ENCODE results near the gene MRPL54. TPM values are rescaled to one million over a fixed set of nuclear protein-coding genes. Genes with fewer than 3 reads are reported as not detected.

The MRPL54 gene
- total RNA-seq, 1 experiment from 2014 or later: 73.9 TPM

- Histone ChIP-seq H3F3A (ENCODE audit: low read length, unreplicated experiment) (no peaks in the 10 kb centered on the region), H3K36me3 (ENCODE audit: low read depth, low read length) (no peaks in the 10 kb centered on the region), H3K27me3 (ENCODE audit: low read length) (no peaks in the 10 kb centered on the region), H3K4me2 (ENCODE audit: low read length) (no peak overlapping the region), H3K27ac (ENCODE audit: low read length) (no peak overlapping the region), H3K9ac (ENCODE audit: low read length) (no peak overlapping the region), H2AFZ (ENCODE audit: low read length) (no peak overlapping the region), H3K9me2 (replicated peaks; ENCODE audit: low read length) (no peaks in the 10 kb centered on the region), H3K79me2 (ENCODE audit: low read length) (peaks cover 5% of the 10 kb centered on the region; the same call in 1 of the 2 replicates), H3K4me1 (ENCODE audit: insufficient read depth, low read length) (peaks cover 5% of the 10 kb centered on the region; the same call in 1 of the 2 replicates), H3K4me3 (ENCODE audit: low read length) (no peak overlapping the region), H4K20me1 (ENCODE audit: low read length) (no peaks in the 10 kb centered on the region), H3K9me3 (ENCODE audit: low read length) (no peaks in the 10 kb centered on the region)
- CTCF ChIA-PET: no interaction called here
- intact Hi-C loops (cut with micrococcal nuclease): no loop called here
- TF ChIP-seq CTCF (conservative IDR thresholded peaks at IDR 0.05; ENCODE audit: low read depth, low read length) (no peak), EZH2 (IDR thresholded peaks at IDR 0.05; ENCODE audit: low read length, unreplicated experiment) (no peak), EZH2phosphoT487 (IDR thresholded peaks at IDR 0.05; ENCODE audit: borderline replicate concordance, low read length) (no peak)
- POLR2A ChIA-PET (ENCODE audit: unreplicated experiment): no interaction called here
- no TSS peak for BruUV-seq (replicated peaks)
- no peak for DNase-seq
- no peak for ATAC-seq
Measured at GRCh38 chr19:3767050-3767449, 4.6 kb downstream of the MRPL54 start.

- Histone ChIP-seq H3K4me1 (ENCODE audit: insufficient read depth, low read length) (peaks cover 3% of the 10 kb centered on the region; the same call in 1 of the 2 replicates), H3K9me3 (ENCODE audit: low read length) (no peaks in the 10 kb centered on the region), H3K4me3 (ENCODE audit: low read length) (no peak overlapping the region), H3K27ac (ENCODE audit: low read length) (no peak overlapping the region), H3K4me2 (ENCODE audit: low read length) (no peak overlapping the region), H2AFZ (ENCODE audit: low read length) (no peak overlapping the region), H3K36me3 (ENCODE audit: low read depth, low read length) (no peaks in the 10 kb centered on the region), H3K79me2 (ENCODE audit: low read length) (peaks cover 4% of the 10 kb centered on the region; the same call in 1 of the 2 replicates), H4K20me1 (ENCODE audit: low read length) (no peaks in the 10 kb centered on the region), H3K27me3 (ENCODE audit: low read length) (no peaks in the 10 kb centered on the region), H3F3A (ENCODE audit: low read length, unreplicated experiment) (no peaks in the 10 kb centered on the region), H3K9ac (ENCODE audit: low read length) (no peak overlapping the region), H3K9me2 (replicated peaks; ENCODE audit: low read length) (no peaks in the 10 kb centered on the region)
- DNase-seq (no peak), ATAC-seq (no peak)
- TF ChIP-seq EZH2phosphoT487 (IDR thresholded peaks at IDR 0.05; ENCODE audit: borderline replicate concordance, low read length): no peak
- no peak for TF ChIP-seq EZH2 (IDR thresholded peaks at IDR 0.05; ENCODE audit: low read length, unreplicated experiment)
- no peak for TF ChIP-seq CTCF (conservative IDR thresholded peaks at IDR 0.05; ENCODE audit: low read depth, low read length)
- BruUV-seq (replicated peaks): no TSS peak
- ChIA-PET POLR2A (ENCODE audit: unreplicated experiment) (no interaction called here), CTCF (no interaction called here)
- intact Hi-C loops (cut with micrococcal nuclease): no loop called here
Measured at GRCh38 chr19:3768015-3768747, 5.7 kb downstream of the MRPL54 start.

- Histone ChIP-seq H4K20me1 (ENCODE audit: low read length) (no peaks in the 10 kb centered on the region), H3K9me2 (replicated peaks; ENCODE audit: low read length) (no peaks in the 10 kb centered on the region), H3K27me3 (ENCODE audit: low read length) (no peaks in the 10 kb centered on the region), H3K27ac (ENCODE audit: low read length) (no peak overlapping the region), H3K4me1 (ENCODE audit: insufficient read depth, low read length) (no peaks in the 10 kb centered on the region), H3K9ac (ENCODE audit: low read length) (no peak overlapping the region), H3K79me2 (ENCODE audit: low read length) (no peaks in the 10 kb centered on the region), H3K9me3 (ENCODE audit: low read length) (no peaks in the 10 kb centered on the region), H2AFZ (ENCODE audit: low read length) (no peak overlapping the region), H3K36me3 (ENCODE audit: low read depth, low read length) (no peaks in the 10 kb centered on the region), H3K4me3 (ENCODE audit: low read length) (no peak overlapping the region), H3F3A (ENCODE audit: low read length, unreplicated experiment) (no peaks in the 10 kb centered on the region), H3K4me2 (ENCODE audit: low read length) (no peak overlapping the region)
- intact Hi-C loops (cut with micrococcal nuclease): no loop called here
- POLR2A ChIA-PET (ENCODE audit: unreplicated experiment): no interaction called here
- DNase-seq: no peak
- ATAC-seq: no peak
- BruUV-seq (replicated peaks): no TSS peak
- TF ChIP-seq EZH2 (IDR thresholded peaks at IDR 0.05; ENCODE audit: low read length, unreplicated experiment) (no peak), CTCF (conservative IDR thresholded peaks at IDR 0.05; ENCODE audit: low read depth, low read length) (no peak), EZH2phosphoT487 (IDR thresholded peaks at IDR 0.05; ENCODE audit: borderline replicate concordance, low read length) (no peak)
- CTCF ChIA-PET: no interaction called here
Measured at GRCh38 chr19:3768748-3769099, 6.2 kb downstream of the MRPL54 start.

Data from PC-3 (cell line).